Hepatocyte (in vitro differentiated cells): Measurements from ENCODE around the gene SUMF2.
"Not testable (repeated sequence)": the region's sequence is repeated elsewhere in the genome, so short reads cannot be mapped to it uniquely, and the experiment has no call there.

ENCODE experiments used
- CTCF ChIP-seq: fragments of 200-600 bp; sonication (generic); IDR thresholded peaks from 2 replicates; pipeline ENCODE4 v1.5.1; 2016; ENCODE audit warnings: antibody characterized with exemption, mild to moderate bottlenecking; ENCODE audit not compliant: poor library complexity
- EZH2 ChIP-seq: fragments of 200-600 bp; sonication (generic); IDR thresholded peaks from 2 replicates; pipeline ENCODE4 v1.6.1; 2016; ENCODE audit warnings: antibody characterized with exemption, mild to moderate bottlenecking, borderline replicate concordance
- EZH2phosphoT487 ChIP-seq: fragments of 200-600 bp; sonication (generic); IDR thresholded peaks from one replicate; pipeline ENCODE4 v1.6.1; 2018; ENCODE audit warnings: antibody characterized with exemption, mild to moderate bottlenecking, low read depth, moderate library complexity; ENCODE audit not compliant: unreplicated experiment, severe bottlenecking

- not testable (repeated sequence) for TF ChIP-seq CTCF, EZH2phosphoT487, EZH2
Measured at GRCh38 chr7:56017015-56017414, 47.1 kb upstream of the SUMF2 start.
